ENCODE data around the gene TXNDC15. TPM values are rescaled to one million over a fixed set of nuclear protein-coding genes. Genes with fewer than 3 reads are reported as not detected.

TXNDC15 gene
- total and polyA plus RNA-seq, 5 experiments from 2014 or later: 8.7 to 37.8 (median 12.2) TPM

DNA sequence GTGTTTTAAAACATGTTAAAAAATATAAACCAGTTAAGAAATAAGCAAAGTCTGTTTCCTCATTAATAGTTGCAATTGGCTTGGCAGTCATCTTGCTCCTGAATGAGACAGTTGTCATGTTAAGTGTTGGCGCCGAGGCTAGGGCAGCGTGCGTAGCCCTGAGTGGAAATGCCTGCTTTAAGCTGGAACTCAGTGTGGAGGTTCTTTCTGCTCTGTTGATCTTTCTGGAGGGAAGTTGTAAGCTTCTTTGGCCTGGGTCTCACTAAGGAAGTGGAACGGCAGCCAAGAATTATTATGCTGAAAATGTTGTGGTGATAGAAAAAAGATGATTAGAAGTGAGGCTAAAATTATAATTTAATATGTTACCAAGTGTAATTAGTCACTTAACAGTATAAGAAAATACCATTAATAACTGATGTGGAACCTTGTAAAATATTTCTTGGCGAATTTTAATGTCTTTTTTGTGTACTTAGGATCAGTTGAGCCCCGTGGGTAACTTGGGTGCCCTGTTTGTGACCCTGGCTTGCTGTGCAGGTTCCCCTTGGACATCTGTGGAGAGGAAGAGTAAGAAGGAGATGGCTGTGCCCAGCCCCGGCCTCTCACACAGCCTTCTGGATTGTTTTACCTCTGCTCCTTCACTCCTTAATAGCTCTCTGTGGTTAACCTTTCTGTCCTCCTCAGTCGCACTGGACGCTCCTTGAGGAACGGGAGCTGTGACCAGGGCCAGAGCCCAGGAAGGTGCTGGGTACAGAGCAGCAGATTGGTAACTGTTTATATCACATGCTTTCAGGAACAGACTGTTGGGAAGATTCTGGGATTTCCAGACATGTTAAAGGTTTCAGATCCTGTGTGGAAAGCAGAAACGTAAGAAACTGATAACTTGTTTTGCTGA lies 61.8 kb downstream of the TXNDC15 start:
- no peak for DNase-seq
- H3K9me3 Mint-ChIP-seq: no peaks in the 10 kb centered on the region
- peak overlapping the region in 2 of 10 donors; percentile 2 to 14 for H3K27ac Mint-ChIP-seq
- peaks cover 0 to 67% (median 15%) of the 10 kb centered on the region in 3 donors for H3K36me3 Mint-ChIP-seq
- no peaks in the 10 kb centered on the region for H3K27me3 Mint-ChIP-seq
- POLR2A ChIA-PET: no interaction called here
- no peak for ATAC-seq
- no peaks in the 10 kb centered on the region for H3K4me1 Mint-ChIP-seq
- H3K4me3 Mint-ChIP-seq: no peak overlapping the region

DNA sequence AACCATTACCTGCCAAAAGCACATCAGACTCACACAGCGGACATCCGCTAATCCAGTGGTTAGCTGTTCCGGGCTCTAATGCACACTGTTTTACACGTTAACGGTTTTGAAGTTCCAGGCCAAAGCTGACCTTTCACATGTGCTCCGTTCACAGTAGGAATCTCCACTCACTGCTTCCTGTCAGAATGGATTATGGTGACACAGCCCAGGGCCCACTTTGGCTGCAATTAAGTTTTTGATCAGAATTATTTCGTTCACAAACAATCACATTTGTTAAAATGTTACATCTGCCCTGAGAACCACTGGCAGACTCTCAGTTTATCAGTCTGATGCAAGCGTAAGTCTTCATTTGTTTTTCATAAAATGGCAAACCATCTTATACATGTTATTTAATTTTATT lies 63.4 kb downstream of the TXNDC15 start:
- POLR2A ChIA-PET: no interaction called here
- Mint-ChIP-seq H3K27me3 (no peaks in the 10 kb centered on the region), H3K36me3 (peaks cover 0 to 59% (median 16%) of the 10 kb centered on the region in 3 donors), H3K4me1 (no peaks in the 10 kb centered on the region), H3K4me3 (no peak overlapping the region), H3K9me3 (no peaks in the 10 kb centered on the region), H3K27ac (no peak overlapping the region)
- ATAC-seq (no peak), DNase-seq (no peak)

DNA sequence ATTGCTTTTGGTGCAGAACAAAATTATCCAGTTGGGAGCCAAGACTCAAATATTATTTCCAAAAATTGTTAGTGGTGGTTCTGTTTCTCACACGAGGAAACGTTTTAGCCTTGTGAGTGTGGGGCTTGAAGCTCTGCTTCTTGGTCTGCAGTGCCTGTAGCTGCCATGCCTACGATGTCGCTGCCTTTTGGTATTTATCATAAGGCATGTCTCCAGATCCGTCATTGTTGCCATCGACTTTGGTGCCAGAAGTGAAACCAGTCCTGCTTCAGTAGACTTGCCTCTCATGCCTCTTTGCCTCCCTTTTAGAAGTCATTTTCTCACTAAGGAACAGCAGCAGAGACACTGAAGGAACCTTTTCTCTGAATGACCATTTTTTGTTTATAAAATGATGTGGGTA lies 63.9 kb downstream of the TXNDC15 start:
- POLR2A ChIA-PET: no interaction called here
- Mint-ChIP-seq H3K36me3 (peaks cover 0 to 55% (median 13%) of the 10 kb centered on the region in 3 donors), H3K27ac (no peak overlapping the region), H3K4me3 (no peak overlapping the region), H3K4me1 (no peaks in the 10 kb centered on the region), H3K9me3 (no peaks in the 10 kb centered on the region), H3K27me3 (no peaks in the 10 kb centered on the region)
- ATAC-seq (no peak), DNase-seq (no peak)

DNA sequence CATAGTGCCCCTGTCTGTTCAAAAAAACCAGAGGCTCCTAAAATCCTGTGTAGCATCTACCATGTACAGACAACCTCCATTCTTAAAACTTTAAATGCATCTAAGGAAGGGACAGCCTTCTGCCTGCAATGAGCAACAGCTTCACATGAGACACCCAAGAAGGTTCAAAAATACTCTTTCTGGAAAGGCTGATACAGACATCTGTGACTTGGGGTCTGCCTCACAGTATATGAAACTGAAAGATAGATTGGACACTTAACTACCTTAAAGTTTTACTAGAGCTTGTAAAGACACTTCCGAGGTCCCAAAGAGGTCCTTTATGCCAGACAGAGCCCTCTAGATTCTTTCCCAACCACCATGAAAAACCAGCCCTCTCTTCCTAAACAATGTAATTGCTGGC lies 65.3 kb downstream of the TXNDC15 start:
- H3K36me3 Mint-ChIP-seq: peaks cover 0 to 49% (median 12%) of the 10 kb centered on the region in 3 donors
- no peaks in the 10 kb centered on the region for H3K4me1 Mint-ChIP-seq
- ATAC-seq: no peak
- POLR2A ChIA-PET: interaction anchor here (0.7 kb wide), 1 partner anchor 1158 kb away, joined by 5 read pairs; no protein-coding TSS in a partner anchor
- H3K27ac Mint-ChIP-seq: no peak overlapping the region
- H3K9me3 Mint-ChIP-seq: no peaks in the 10 kb centered on the region
- H3K4me3 Mint-ChIP-seq: no peak overlapping the region
- DNase-seq: no peak
- no peaks in the 10 kb centered on the region for H3K27me3 Mint-ChIP-seq

DNA sequence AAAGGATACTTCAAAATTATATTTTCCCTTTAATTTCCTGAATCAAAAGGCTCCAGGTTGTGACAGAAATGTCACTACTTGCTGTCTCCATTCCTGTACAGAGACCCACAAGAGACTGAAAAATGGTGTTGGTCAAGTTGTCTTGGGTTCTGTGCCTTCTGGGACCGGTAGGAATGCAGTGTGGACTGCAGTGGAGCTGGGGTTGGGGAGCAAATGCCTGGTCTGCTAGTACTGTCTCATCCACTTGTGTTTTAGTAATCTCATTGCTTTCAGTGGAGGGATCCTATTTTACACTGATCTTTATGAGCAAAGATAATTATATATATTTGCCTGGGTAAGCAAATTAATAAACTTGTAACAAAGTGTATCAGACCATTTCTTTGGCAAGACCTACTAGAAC lies 69.4 kb downstream of the TXNDC15 start:
- ATAC-seq (no peak), DNase-seq (no peak)
- no peak overlapping the region for H3K4me3 Mint-ChIP-seq
- no peaks in the 10 kb centered on the region for H3K27me3 Mint-ChIP-seq
- POLR2A ChIA-PET: interaction anchor here (0.5 kb wide), 1 partner anchor 1984 kb away, joined by 3 read pairs; no protein-coding TSS in a partner anchor
- H3K36me3 Mint-ChIP-seq: peaks cover 0 to 24% (median 9%) of the 10 kb centered on the region in 3 donors
- H3K27ac Mint-ChIP-seq: peak overlapping the region in 3 of 10 donors; percentile 4 to 34 (median 24)
- H3K4me1 Mint-ChIP-seq: no peaks in the 10 kb centered on the region
- no peaks in the 10 kb centered on the region for H3K9me3 Mint-ChIP-seq

DNA sequence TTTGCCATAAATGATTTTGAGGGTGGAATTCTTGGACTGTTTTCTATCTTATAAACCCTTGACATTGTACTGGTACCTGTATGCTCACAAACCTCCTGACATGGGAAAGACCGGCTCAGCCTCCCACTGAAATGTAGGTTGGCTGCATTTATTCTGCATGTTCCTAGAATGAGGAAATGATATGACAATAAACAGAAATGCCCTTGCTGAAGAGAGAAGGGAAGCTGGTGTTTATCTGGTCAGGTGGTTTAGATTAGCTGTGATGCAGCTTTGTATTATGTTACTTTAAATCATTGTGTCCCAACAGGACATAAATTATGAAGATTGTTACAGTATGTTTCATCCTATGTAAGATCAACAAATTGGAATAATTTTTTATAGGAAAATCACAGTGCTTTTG lies 70.5 kb downstream of the TXNDC15 start:
- H3K27me3 Mint-ChIP-seq: no peaks in the 10 kb centered on the region
- H3K4me3 Mint-ChIP-seq: no peak overlapping the region
- no peaks in the 10 kb centered on the region for H3K9me3 Mint-ChIP-seq
- ATAC-seq (no peak), DNase-seq (no peak)
- no peak overlapping the region for H3K27ac Mint-ChIP-seq
- POLR2A ChIA-PET: interaction anchor here (0.5 kb wide), 1 partner anchor 19 kb away, joined by 3 read pairs; no protein-coding TSS in a partner anchor
- peaks cover 0 to 17% (median 8%) of the 10 kb centered on the region in 3 donors for H3K36me3 Mint-ChIP-seq
- no peaks in the 10 kb centered on the region for H3K4me1 Mint-ChIP-seq

DNA sequence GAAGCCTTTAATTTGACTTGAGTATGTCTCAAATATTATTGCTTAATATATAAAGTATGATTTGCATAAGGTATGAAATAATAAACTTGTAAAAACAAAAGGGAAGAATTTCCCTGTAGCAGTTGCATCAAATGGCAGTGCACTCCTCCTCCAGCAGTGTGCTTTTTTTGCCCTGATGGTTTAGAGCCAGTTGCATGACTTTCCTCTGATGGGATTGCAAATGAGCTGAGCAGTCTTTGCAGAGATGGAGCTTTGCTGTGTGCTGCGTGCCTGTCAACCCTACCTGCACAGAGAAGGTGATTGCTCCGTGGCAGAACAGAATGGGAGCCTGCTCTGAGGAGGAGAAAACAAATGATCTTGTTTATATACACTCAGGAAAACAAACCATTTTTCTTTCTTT lies 70.9 kb downstream of the TXNDC15 start:
- Mint-ChIP-seq H3K36me3 (peaks cover 0 to 14% (median 5%) of the 10 kb centered on the region in 3 donors), H3K9me3 (no peaks in the 10 kb centered on the region), H3K4me3 (no peak overlapping the region), H3K27me3 (no peaks in the 10 kb centered on the region), H3K4me1 (no peaks in the 10 kb centered on the region), H3K27ac (peak overlapping the region in 1 of 10 donors; percentile 47)
- POLR2A ChIA-PET: no interaction called here
- no peak for ATAC-seq
- no peak for DNase-seq

DNA sequence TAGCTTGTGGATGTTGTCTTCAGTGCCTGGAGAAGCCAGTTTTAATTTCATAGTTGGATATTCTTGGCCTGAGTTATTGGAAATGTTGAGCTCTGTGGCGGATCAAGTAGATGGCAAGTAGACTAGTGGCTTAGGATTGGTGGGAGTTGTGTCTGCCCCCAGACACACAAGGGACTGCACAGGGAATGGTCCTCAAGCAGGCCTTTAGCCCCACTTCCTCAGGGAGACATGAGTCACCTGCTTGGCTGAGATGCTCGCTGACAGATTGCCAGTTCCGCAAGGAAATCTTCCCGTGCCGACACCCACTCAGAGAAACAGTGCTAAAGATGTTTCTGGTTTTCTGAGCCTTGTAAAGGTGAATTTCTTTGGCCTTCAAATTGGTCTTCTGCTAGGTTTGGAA lies 74.7 kb downstream of the TXNDC15 start:
- H3K36me3 Mint-ChIP-seq: peaks cover 0 to 12% (median 4%) of the 10 kb centered on the region in 3 donors
- POLR2A ChIA-PET: no interaction called here
- H3K4me1 Mint-ChIP-seq: no peaks in the 10 kb centered on the region
- peak overlapping the region in 1 of 10 donors; percentile 21 for H3K27ac Mint-ChIP-seq
- ATAC-seq (no peak), DNase-seq (no peak)
- H3K27me3 Mint-ChIP-seq: no peaks in the 10 kb centered on the region
- peaks cover 0 to under 1% (median 0%) of the 10 kb centered on the region in 9 donors for H3K9me3 Mint-ChIP-seq
- H3K4me3 Mint-ChIP-seq: no peak overlapping the region

DNA sequence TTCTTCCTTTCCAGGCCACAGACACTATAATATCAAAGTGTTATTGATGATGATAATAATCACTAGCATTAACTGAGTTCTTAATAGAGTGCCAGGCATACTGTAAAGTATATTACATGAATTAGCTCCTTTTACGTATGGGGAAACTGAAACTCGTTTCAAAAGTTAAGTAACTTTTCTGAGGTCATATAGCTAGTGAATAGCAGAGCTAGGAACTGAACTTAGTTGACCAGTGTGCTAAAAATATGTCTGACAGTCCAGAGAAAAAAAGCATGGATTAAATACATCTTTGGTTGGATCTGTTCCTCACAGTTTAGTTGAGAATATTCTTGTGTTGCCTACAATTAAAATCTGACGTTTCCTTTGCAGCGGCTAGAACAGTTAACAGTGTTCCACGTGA lies 75.1 kb downstream of the TXNDC15 start:
- Mint-ChIP-seq H3K9me3 (peaks cover 0 to 4% (median 0%) of the 10 kb centered on the region in 9 donors), H3K4me3 (no peak overlapping the region), H3K4me1 (no peaks in the 10 kb centered on the region), H3K27ac (peak overlapping the region in 1 of 10 donors; percentile 21), H3K27me3 (no peaks in the 10 kb centered on the region), H3K36me3 (peaks cover 2 to 16% (median 3%) of the 10 kb centered on the region in 3 donors)
- no peak for DNase-seq
- POLR2A ChIA-PET: interaction anchor here (0.6 kb wide), 1 partner anchor 57 kb away, joined by 3 read pairs; no protein-coding TSS in a partner anchor
- ATAC-seq: no peak

Small RNA genes lying within 50 kb of the gene (microRNA-seq; reads per million reads assigned to microRNA genes)
- not detected for gene MIR4461 (ENCODE audit: borderline microRNAs expressed)

Other genes with a start within 250 kb of the TXNDC15 start
- gene SAR1B, start 241.5 kb upstream of the TXNDC15 start, total RNA-seq: 10 to 100 TPM; 40.0 to 49.2 TPM
- gene SAR1B, start 241.5 kb upstream of the TXNDC15 start, polyA plus RNA-seq: 10 to 100 TPM; 29.9 to 35.5 (median 34.8) TPM
- gene SEC24A, start 225.6 kb upstream of the TXNDC15 start, total RNA-seq: 10 to 100 TPM; 16.2 to 17.2 TPM
- gene SEC24A, start 225.6 kb upstream of the TXNDC15 start, polyA plus RNA-seq: 1 to 10 TPM; 4.0 to 7.7 (median 7.1) TPM
- gene CAMLG, start 135.8 kb upstream of the TXNDC15 start, total RNA-seq: 10 to 100 TPM; 35.7 to 36.1 TPM
- gene CAMLG, start 135.8 kb upstream of the TXNDC15 start, polyA plus RNA-seq: 10 to 100 TPM; 38.1 to 39.3 (median 38.8) TPM
- 10 to 100 TPM; 68.4 to 75.6 TPM for gene DDX46, start 115.6 kb upstream of the TXNDC15 start, total RNA-seq
- 10 to 100 TPM; 17.9 to 23.4 (median 21.4) TPM for gene DDX46, start 115.6 kb upstream of the TXNDC15 start, polyA plus RNA-seq
- gene C5orf24, start 28.4 kb upstream of the TXNDC15 start, total RNA-seq: 10 to 100 TPM; 39.8 to 41.7 TPM
- gene C5orf24, start 28.4 kb upstream of the TXNDC15 start, polyA plus RNA-seq: 1 to 10 TPM; 6.6 to 9.4 (median 9.2) TPM
- gene PCBD2, start 30.8 kb downstream of the TXNDC15 start, total RNA-seq: 10 to 100 TPM; 15.1 to 15.2 TPM
- 10 to 100 TPM; 10.6 to 12.4 (median 12.3) TPM for gene PCBD2, start 30.8 kb downstream of the TXNDC15 start, polyA plus RNA-seq
- under 1 TPM; 0.78 to 0.80 TPM for gene CATSPER3, start 93.5 kb downstream of the TXNDC15 start, total RNA-seq
- gene CATSPER3, start 93.5 kb downstream of the TXNDC15 start, polyA plus RNA-seq: under 1 TPM in 1 of 3 donors, not detected in 2; 0.67 TPM
- gene PITX1, start 159.9 kb downstream of the TXNDC15 start, total RNA-seq: not detected
- gene PITX1, start 159.9 kb downstream of the TXNDC15 start, polyA plus RNA-seq: not detected